ENCODE data around the gene USHBP1. TPM values are rescaled to one million over a fixed set of nuclear protein-coding genes. Genes with fewer than 3 reads are reported as not detected.

Gene USHBP1
- total and polyA plus RNA-seq, 2 donors (not counting 1 experiment from before 2014, with no cell fraction given) = not detected

GRCh38 chr19:17305517-17306284 is 41.2 kb upstream of the USHBP1 start, which contains the start of gene MRPL34:
Gene MRPL34 (plus strand): TSS chr19:17305872. CDS start chr19:17305893, 21 bp downstream.
- peak within 1 kb of the TSS; percentile 97 for H3K4me2 ChIP-seq (ENCODE audit: extremely low read depth, insufficient read depth, low read length)
- H3K9ac ChIP-seq (ENCODE audit: insufficient read depth, low read length) = peak within 1 kb of the TSS; percentile 81
- no peaks in the 10 kb centered on the region for H3K27me3 ChIP-seq (ENCODE audit: control insufficient read depth, insufficient read depth, low read length)
- H2AFZ ChIP-seq (ENCODE audit: low read length) = peak within 1 kb of the TSS; percentile 84
- H3K9me3 ChIP-seq (ENCODE audit: control insufficient read depth, insufficient read depth, low read depth, low read length) = no peaks in the 10 kb centered on the region
- no peaks in the 10 kb centered on the region for H4K20me1 ChIP-seq (ENCODE audit: control insufficient read depth, extremely low read depth, insufficient read depth, low read length)
- TF ChIP-seq CTCF (conservative IDR thresholded peaks at IDR 0.05 in 1 of 2, IDR thresholded peaks at IDR 0.05 in 1 of 2; ENCODE audit: low read depth in 1 of 2, low read length in 2 of 2) (peak; percentile 52 to 68), EZH2 (IDR thresholded peaks at IDR 0.05; ENCODE audit: low read length, missing control alignments) (no peak)
- H3K79me2 ChIP-seq (ENCODE audit: control insufficient read depth, insufficient read depth, low read length) = peaks cover 13% of the 10 kb centered on the region
- peak within 1 kb of the TSS; percentile 83 to 90 (median 84) for H3K4me3 ChIP-seq (replicated peaks in 1 of 4; ENCODE audit: control extremely low read depth in 1 of 4, insufficient read depth in 1 of 4, low read depth in 3 of 4, low read length in 4 of 4)
- no peaks in the 10 kb centered on the region for H3K36me3 ChIP-seq (ENCODE audit: control insufficient read depth, insufficient read depth, low read length)
- H3K4me1 ChIP-seq (ENCODE audit: control insufficient read depth, extremely low read depth, insufficient read depth, low read length) = peaks cover 10% of the 10 kb centered on the region
- peak within 1 kb of the TSS; percentile 62 for H3K27ac ChIP-seq (ENCODE audit: insufficient read depth, low read length)
- DNase-seq (ENCODE audit: low read depth in 2 of 2) = peak; percentile 97 to 99

- H3K4me3 ChIP-seq (replicated peaks in 1 of 4; ENCODE audit: control extremely low read depth in 1 of 4, insufficient read depth in 1 of 4, low read depth in 3 of 4, low read length in 4 of 4) = peak overlapping the region in 2 of 4 experiments; percentile 31 to 86
- H3K9ac ChIP-seq (ENCODE audit: insufficient read depth, low read length) = no peak overlapping the region
- peaks cover 8% of the 10 kb centered on the region for H3K79me2 ChIP-seq (ENCODE audit: control insufficient read depth, insufficient read depth, low read length)
- H3K27me3 ChIP-seq (ENCODE audit: control insufficient read depth, insufficient read depth, low read length) = no peaks in the 10 kb centered on the region
- TF ChIP-seq EZH2 (IDR thresholded peaks at IDR 0.05; ENCODE audit: low read length, missing control alignments) (no peak), CTCF (conservative IDR thresholded peaks at IDR 0.05 in 1 of 2, IDR thresholded peaks at IDR 0.05 in 1 of 2; ENCODE audit: low read depth in 1 of 2, low read length in 2 of 2) (no peak)
- no peak overlapping the region for H3K4me2 ChIP-seq (ENCODE audit: extremely low read depth, insufficient read depth, low read length)
- no peaks in the 10 kb centered on the region for H3K36me3 ChIP-seq (ENCODE audit: control insufficient read depth, insufficient read depth, low read length)
- H2AFZ ChIP-seq (ENCODE audit: low read length) = no peak overlapping the region
- no peak for DNase-seq (ENCODE audit: low read depth in 2 of 2)
- peaks cover 6% of the 10 kb centered on the region for H3K4me1 ChIP-seq (ENCODE audit: control insufficient read depth, extremely low read depth, insufficient read depth, low read length)
- H4K20me1 ChIP-seq (ENCODE audit: control insufficient read depth, extremely low read depth, insufficient read depth, low read length) = no peaks in the 10 kb centered on the region
- no peaks in the 10 kb centered on the region for H3K9me3 ChIP-seq (ENCODE audit: control insufficient read depth, insufficient read depth, low read depth, low read length)
- H3K27ac ChIP-seq (ENCODE audit: insufficient read depth, low read length) = no peak overlapping the region
Observed at GRCh38 chr19:17305216-17305516, 40.6 kb upstream of the USHBP1 start.

DNA sequence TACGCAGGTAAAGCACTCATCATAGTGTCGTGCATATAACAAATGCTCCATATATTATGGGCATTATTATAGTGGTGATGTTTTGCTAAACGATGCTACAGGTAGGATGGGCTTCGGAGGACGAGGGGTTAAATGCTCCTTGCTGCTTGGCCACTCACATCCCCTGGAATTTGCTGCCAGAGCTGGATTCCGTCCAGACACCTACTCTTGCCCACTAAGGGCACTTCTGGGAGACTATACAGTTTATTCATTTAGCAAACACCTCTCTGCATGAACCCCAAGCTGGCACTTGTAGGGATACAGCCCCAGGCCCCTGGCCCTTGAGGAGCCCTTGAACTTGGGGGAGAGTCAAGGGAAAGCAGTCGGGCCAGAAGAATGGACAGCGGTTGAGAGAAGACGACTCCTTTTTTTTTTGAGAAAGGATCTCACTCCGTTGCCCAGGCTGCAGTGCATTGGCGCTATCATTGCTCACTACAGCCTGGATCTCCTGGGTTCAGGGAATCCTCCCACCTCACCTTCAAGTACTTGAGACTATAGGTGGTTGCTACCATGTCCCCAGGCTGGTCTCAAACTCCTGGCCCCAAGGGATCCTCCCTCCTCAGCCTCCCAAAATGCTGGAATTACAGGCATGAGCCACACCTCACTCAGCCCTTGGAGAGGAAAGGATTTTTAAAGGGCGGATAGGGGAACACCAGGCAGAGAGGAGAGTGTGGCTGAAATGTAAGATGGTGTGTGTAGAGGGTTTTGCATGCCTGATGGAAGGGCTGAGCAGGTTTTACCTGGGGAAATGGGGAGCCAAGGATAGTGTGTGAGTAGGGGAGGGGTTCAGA is 40.1 kb upstream of the USHBP1 start:
- Histone ChIP-seq H3K4me3 (replicated peaks in 1 of 4; ENCODE audit: control extremely low read depth in 1 of 4, insufficient read depth in 1 of 4, low read depth in 3 of 4, low read length in 4 of 4) (peak overlapping the region in 1 of 4 experiments; percentile 86), H4K20me1 (ENCODE audit: control insufficient read depth, extremely low read depth, insufficient read depth, low read length) (no peaks in the 10 kb centered on the region), H3K9me3 (ENCODE audit: control insufficient read depth, insufficient read depth, low read depth, low read length) (no peaks in the 10 kb centered on the region), H3K4me1 (ENCODE audit: control insufficient read depth, extremely low read depth, insufficient read depth, low read length) (peaks cover 5% of the 10 kb centered on the region), H2AFZ (ENCODE audit: low read length) (no peak overlapping the region), H3K27ac (ENCODE audit: insufficient read depth, low read length) (no peak overlapping the region), H3K4me2 (ENCODE audit: extremely low read depth, insufficient read depth, low read length) (no peak overlapping the region), H3K9ac (ENCODE audit: insufficient read depth, low read length) (no peak overlapping the region), H3K27me3 (ENCODE audit: control insufficient read depth, insufficient read depth, low read length) (no peaks in the 10 kb centered on the region), H3K79me2 (ENCODE audit: control insufficient read depth, insufficient read depth, low read length) (peaks cover 2% of the 10 kb centered on the region), H3K36me3 (ENCODE audit: control insufficient read depth, insufficient read depth, low read length) (no peaks in the 10 kb centered on the region)
- DNase-seq (ENCODE audit: low read depth in 2 of 2) = no peak
- TF ChIP-seq EZH2 (IDR thresholded peaks at IDR 0.05; ENCODE audit: low read length, missing control alignments) (no peak), CTCF (conservative IDR thresholded peaks at IDR 0.05 in 1 of 2, IDR thresholded peaks at IDR 0.05 in 1 of 2; ENCODE audit: low read depth in 1 of 2, low read length in 2 of 2) (no peak)

Data from fibroblast of lung (primary cell).